GM18867 (cell line): ENCODE data around the gene RIMBP2.

Source experiments
- ATAC-seq: cut with Tn5 transposase; IDR thresholded peaks from one replicate; pipeline ENCODE4 v1.9.1; 2021; ENCODE audit warnings: mild to moderate bottlenecking, moderate library complexity; ENCODE audit not compliant: unreplicated experiment

RIMBP2 gene

DNA sequence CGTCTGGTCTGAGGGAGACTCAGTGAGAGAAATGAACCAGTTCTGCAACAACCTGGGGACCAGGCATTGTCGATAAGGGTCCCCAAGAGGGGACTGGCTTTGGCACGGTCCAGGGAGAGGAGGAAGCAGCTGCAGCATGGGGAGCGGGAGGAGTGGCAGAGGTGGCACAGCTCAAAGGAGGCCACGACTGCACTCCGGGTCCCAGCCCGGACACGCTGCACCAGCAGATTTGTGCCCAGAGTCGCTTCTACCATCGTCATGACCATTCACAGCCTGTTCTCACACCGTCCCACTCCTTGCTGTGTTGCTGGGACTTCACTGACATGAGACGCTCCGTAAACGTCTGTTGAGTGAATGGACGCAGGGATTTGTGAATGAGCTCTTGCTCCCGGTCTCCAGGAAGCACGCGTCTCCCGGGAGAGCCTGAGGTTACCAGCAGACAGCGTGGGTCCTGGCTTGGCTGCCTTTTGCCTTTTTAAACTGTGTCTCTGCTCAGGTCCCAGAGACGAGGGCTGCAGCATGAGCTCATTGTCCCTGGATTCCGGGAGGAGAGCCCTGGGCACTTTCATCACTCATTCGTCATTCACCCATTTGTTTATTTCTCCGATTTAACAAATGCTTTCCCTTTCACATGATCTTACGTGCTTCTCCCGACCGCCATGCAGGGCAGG is 241.4 kb downstream of the RIMBP2 start:
- no peak for ATAC-seq

DNA sequence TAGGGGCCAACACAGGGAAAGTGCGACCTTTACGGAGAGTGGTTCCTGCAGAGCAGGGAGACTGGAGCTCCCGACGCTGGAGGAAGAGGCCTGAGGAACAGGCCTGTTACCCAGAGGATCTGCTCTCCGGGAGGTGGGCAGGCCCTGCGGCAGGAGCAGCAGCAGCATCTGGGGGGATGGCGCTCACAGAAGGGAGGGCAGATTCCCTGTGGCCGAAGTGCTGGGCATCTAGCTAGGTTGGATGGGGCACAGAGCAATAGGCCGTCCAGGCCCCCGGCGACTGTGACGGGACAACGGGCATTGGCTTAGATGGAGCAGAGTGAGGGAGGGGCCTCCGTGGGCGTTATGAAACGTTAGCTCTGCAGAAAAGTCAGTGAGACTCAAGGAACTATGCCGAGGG is 242.8 kb downstream of the RIMBP2 start:
- no peak for ATAC-seq

DNA sequence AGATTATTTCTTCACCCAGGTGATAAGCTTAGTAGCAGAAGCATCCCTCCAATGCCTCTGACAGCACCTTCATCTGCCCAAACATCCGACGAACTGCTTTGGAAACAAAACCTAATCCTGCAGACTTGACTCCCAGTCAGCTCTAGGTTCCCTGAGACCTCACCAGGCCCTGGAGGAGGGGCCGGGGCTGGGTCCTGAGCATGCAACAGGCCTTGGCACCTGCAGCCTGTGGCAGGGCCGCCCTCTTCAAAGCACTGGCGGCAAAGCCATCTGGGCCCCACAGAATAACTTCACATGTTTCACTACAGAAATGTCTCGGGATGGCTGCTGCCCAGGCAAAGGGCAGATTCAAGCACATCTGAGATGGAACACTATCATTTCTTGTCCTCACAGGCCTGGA is 245.1 kb downstream of the RIMBP2 start:
- ATAC-seq = no peak

GRCh38 chr12:130469552-130469951 is 246.5 kb downstream of the RIMBP2 start:
- ATAC-seq = no peak

GRCh38 chr12:130468700-130469245 is 247.3 kb downstream of the RIMBP2 start:
- ATAC-seq = no peak

- ATAC-seq = no peak
Measured at GRCh38 chr12:130468186-130468585, 247.9 kb downstream of the RIMBP2 start.

DNA sequence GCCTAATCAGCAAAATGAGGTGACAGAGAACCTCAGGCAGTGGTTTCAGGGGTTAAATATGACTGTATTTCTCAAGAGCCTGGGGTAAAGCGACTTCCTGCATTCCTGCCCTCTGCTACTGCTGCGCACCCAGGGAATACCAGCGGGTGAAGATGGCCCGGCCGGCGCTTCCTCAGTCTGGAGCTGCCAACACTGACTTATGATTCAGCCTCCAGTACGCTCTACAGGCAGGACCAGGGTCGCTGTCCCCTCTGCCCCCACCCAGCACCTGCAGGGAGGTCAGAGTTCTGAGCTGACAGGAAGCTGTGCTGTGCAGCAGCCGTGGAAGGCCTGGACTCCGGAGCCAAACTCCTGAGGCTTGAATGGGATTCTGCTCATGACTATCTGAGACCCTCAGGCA is 250.5 kb downstream of the RIMBP2 start:
- ATAC-seq = no peak

DNA sequence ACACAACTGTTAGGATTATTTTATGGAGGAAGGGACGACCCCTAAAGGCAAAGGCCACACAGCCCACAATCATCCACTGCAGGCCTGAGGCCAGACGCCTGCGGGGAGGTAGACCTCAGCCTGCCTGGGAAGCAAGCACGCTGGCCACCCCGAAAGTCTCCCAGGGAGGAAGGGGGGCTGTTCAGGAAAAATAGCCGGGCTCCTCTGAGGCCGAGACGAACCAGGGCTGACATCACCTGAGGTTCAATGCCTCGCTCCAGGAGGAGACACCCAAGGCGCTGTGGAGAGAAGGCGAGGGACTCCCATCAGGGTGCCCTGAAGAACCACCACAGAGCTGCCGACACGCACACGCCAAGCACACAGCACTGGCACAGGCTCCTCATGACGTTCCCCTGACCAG is 251.1 kb downstream of the RIMBP2 start:
- ATAC-seq = no peak

DNA sequence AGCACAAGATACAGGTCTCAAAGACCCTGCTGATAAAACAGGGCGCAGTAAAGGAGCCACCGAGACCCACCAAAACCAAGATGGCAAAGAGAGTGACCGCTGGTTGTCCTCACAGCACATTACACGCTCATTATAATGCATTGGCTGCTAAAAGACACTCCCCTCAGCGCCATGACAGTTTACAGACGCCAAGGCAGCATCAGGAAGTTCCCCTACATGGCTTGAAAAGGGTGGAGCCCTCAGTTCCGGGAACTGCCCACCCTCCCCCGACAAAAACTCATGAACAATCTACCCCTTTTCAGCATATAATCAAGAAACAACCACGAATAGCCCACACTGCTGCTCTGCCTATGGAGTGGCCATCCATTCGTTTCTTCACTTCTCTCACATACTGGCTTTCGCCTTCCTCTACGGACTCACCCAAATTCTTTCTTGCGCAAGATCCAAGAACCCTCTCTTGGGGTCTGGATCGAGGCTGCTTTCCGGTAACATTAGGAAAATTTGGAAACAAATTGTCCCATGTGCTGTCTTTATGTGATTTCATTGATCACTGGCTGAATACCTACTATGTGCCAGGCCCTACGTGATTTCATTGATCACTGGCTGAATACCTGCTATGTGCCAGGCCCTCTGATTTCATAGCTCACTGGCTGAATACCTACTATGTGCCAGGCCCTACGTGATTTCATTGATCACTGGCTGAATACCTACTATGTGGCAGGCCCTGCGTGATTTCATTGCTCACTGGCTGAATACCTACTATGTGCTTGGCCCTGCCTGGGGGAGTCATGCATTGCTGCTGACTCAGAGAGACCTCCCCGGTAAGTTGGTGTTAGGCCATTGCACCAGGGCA is 252.1 kb downstream of the RIMBP2 start:
- no peak for ATAC-seq

DNA sequence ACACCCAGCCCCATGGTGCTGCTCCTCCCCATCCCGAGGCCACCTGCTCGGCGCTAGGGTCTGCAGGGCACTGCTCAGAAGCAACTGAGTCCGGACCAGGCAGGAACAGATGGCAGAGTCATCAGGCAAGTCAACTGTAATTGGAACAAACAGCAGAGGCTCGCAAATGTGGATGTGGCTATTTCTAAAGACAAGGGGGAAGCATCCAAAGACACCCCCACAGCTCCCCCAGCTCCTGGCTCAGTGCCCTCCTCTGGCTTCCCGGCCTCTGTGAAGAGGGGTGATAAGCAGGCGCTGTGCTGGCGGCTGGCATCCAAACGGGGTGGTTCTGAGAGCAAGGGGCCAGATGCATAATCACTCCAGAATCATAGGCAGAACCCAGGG is 252.8 kb downstream of the RIMBP2 start:
- no peak for ATAC-seq

DNA sequence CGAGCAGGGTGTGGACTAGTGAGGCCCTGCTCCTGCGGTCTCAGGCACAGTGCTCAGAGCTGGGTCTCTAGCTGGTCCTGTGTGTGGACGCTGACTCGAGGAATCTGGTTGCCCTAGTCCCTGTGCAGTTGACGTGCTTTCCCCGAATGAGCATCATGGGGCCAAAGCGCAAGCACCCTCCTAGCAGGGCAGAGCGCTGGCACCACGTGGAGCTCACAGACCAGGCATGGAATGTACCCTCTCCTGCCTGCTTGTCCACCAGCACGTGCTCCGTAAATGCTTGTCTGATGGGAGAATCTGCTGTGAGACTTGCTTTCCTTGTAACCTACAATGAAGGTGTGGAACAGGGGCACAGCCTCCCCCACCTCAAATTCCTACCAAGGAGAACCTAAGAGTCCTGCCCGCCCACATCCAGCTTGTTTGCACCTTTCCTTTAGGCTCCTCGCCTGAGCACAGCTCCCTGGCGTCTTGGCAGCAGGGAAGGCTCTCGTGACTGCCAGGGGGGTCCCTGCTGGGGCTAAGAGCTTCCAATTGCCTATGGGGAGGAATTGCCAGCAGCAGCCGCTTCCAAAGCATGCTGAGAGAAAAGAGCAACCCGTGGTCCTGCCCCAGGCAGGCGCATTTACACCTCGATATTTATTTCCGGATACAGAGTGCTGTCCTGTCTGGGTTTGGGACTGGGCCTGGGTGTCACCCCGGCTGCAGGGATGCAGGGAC is 253.4 kb downstream of the RIMBP2 start:
- no peak for ATAC-seq

- no peak for ATAC-seq
Measured at GRCh38 chr12:130461839-130462557, 254.1 kb downstream of the RIMBP2 start.

DNA sequence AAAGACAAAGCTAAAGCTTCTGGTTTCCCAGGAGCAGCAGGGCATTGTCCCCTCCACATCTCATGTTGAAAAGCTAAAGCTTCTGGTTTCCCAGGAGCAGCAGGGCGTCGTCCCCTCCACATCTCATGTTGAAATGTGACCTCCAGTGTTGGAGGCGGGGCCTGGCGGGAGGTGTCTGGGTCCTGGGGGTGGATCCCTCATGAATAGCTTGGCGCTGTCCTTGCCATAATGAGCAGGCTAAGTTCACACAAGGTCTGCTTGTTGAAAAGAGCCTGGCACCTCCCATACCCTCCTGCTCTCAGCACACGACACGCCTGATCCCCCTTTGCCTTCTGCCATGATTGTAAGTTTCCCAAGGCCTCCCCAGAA is 254.7 kb downstream of the RIMBP2 start:
- no peak for ATAC-seq

DNA sequence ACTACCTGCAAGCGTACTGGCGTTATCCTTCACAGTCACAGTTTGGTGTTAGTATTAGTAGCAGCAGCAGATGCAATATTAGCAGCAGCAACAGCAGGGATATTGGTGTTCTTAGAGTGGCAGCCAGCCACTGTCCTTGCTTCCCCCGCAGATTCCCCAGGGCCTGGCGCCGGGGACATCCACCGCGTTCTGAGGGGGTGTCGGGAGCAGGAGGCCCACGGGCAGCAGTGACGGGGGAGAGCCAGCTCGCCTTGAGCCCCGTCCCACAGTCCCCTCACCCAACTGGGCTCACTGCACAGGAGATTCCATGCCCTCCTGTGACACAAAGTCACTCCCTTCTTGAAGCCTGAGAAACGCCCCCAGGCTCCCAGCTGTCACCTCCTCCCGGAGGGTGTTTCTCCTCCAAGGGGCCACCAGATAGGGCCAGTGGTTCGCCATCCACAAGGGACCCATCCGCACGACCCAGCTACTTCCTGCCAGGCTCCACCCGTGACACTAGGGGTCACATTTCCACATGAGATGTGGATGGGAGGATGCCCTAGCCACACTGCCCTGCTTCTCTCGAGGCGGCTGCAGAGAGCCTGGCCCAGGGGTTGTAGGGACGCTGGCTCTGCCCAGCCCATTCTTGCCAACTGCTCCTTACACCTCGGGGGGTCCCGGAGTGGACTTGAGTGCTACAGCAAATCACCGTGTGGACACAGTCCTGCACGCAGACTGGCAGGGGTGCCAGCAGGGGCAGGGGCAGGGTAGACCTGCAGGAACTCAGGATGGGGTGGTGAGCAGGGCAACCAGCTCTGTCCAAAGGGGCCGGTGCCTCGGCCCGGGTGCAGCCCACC is 255.3 kb downstream of the RIMBP2 start:
- ATAC-seq = no peak

DNA sequence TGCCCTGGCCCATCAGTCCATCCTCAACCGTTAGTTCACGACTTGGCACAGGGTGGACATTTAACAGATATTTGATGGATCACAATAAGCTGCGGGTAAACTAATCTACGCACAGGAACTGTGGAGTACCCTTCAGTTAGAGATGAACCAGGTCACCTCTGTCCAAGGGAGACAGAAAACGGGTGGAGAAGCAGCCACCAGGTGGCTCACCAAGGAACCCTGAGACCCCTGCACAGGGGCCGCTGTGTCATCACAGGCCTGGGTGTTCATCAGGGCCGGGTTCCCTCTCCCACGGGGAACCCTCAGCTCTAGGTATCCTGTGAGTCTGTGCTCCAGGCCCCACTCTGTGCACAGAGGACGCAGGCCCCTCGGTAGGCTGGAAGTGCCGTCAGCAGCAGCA is 256.2 kb downstream of the RIMBP2 start:
- no peak for ATAC-seq

GRCh38 chr12:130458341-130458740 is 257.8 kb downstream of the RIMBP2 start:
- no peak for ATAC-seq

DNA sequence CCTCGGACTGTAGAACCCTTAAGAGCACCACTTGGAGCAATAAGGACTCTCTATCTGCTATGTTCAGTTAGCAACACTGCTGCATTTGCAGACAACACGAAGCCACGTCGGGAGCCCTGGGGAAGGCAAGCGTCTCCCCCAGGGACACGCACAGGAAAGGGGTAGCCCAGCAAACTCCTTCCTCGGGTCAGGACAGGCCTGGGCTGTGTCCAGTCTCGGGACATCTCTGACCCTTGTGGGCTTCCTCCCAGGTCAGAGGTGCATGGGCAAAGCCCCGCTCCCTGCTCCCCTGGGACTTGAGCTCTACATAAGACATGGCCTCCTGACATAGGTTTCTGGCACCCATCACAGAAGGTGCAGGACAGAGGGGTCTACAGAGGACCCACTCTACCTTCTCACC is 258.9 kb downstream of the RIMBP2 start:
- no peak for ATAC-seq

GRCh38 chr12:130456375-130457199 is 259.5 kb downstream of the RIMBP2 start:
- no peak for ATAC-seq

DNA sequence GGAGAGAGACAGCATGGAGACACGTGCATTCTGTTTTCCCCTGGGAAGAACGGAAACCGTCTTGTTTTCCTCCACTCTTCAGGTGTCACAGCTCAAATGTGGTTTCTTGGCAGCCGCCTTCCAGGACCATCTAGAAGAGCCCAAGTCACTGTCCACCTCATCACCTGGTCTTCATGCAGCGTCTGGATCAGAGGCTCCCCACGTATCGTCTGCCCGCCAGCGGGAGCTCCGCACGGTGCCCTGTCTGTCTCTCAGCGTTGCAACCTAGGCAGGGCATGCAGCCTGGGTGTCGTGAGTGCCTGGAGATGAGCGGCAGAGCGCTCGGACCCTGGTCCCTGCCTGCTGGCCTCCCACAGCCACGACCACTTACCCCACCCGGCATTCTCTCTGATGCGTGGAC is 260.9 kb downstream of the RIMBP2 start:
- ATAC-seq = no peak
